GM23338 (cell line): ENCODE results near the gene CACNA1H. TPM values are rescaled to one million over a fixed set of nuclear protein-coding genes. Genes with fewer than 3 reads are reported as not detected.

Experiments
- ATAC-seq: fragments of 200-7000 bp; cut with Tn5 transposase; 3 replicates; pipeline ENCODE4 v1.9.1; 2020
- DNase-seq: peaks from one replicate; pipeline ENCODE4 v3.0.0-alpha.2; 2015; ENCODE audit warnings: low spot score
- H2AFZ ChIP-seq: fragments of 200-600 bp; sonication (generic); 2 replicates; pipeline ENCODE4 v1.8.0; 2016; ENCODE audit warnings: antibody characterized with exemption, mild to moderate bottlenecking, moderate library complexity
- H3F3A ChIP-seq: fragments of 200-600 bp; sonication (generic); replicated peaks from 2 replicates; pipeline ENCODE4 v1.8.0; 2017; ENCODE audit warnings: antibody characterized with exemption, mixed run types, low read depth
- H3K27ac ChIP-seq: fragments of 200-600 bp; sonication (generic); 2 replicates; pipeline ENCODE4 v1.6.1; 2016; ENCODE audit warnings: low read depth
- H3K27me3 ChIP-seq: fragments of 200-600 bp; sonication (generic); 2 replicates; pipeline ENCODE4 v1.8.0; 2016; ENCODE audit warnings: mild to moderate bottlenecking, mixed run types, moderate library complexity; ENCODE audit not compliant: insufficient read depth
- H3K36me3 ChIP-seq: fragments of 200-600 bp; sonication (generic); 2 replicates; pipeline ENCODE4 v1.8.0; 2016; ENCODE audit warnings: mild to moderate bottlenecking; ENCODE audit not compliant: insufficient read depth
- H3K4me1 ChIP-seq: fragments of 200-600 bp; sonication (generic); 2 replicates; pipeline ENCODE4 v1.8.0; 2016; ENCODE audit warnings: mild to moderate bottlenecking, moderate library complexity; ENCODE audit not compliant: insufficient read depth
- H3K4me2 ChIP-seq: fragments of 200-600 bp; sonication (generic); 2 replicates; pipeline ENCODE4 v1.7.1; 2017; ENCODE audit warnings: mixed run types
- H3K4me3 ChIP-seq: fragments of 200-600 bp; sonication (generic); 2 replicates; pipeline ENCODE4 v1.6.1; 2016; ENCODE audit warnings: mixed run types
- H3K79me2 ChIP-seq: fragments of 200-600 bp; sonication (generic); replicated peaks from 2 replicates; pipeline ENCODE4 v1.8.0; 2017; ENCODE audit warnings: mild to moderate bottlenecking; ENCODE audit not compliant: insufficient read depth
- H3K9me2 ChIP-seq: fragments of 200-600 bp; sonication (generic); 2 replicates; pipeline ENCODE4 v1.8.0; 2017; ENCODE audit not compliant: insufficient read depth
- H4K20me1 ChIP-seq: fragments of 200-600 bp; sonication (generic); replicated peaks from 2 replicates; pipeline ENCODE4 v1.8.0; 2017; ENCODE audit warnings: mild to moderate bottlenecking; ENCODE audit not compliant: insufficient read depth
- H3K27ac Mint-ChIP-seq: 2 replicates; pipeline ENCODE4 v1.8.0; 2020; ENCODE audit warnings: inconsistent platforms, mild to moderate bottlenecking, moderate library complexity, mixed read lengths
- H3K27me3 Mint-ChIP-seq: 3 replicates; pipeline ENCODE4 v1.8.0; 2022; ENCODE audit warnings: low read depth, mild to moderate bottlenecking, moderate library complexity, mixed read lengths, inconsistent platforms; ENCODE audit not compliant: insufficient read depth, poor library complexity
- H3K36me3 Mint-ChIP-seq: 3 replicates; pipeline ENCODE4 v1.8.0; 2021; ENCODE audit warnings: low read depth, mild to moderate bottlenecking, inconsistent platforms, moderate library complexity, mixed read lengths
- H3K4me1 Mint-ChIP-seq: 3 replicates; pipeline ENCODE4 v1.8.0; 2020; ENCODE audit warnings: mild to moderate bottlenecking, inconsistent platforms, mixed read lengths
- H3K4me3 Mint-ChIP-seq: 3 replicates; pipeline ENCODE4 v1.8.0; 2021; ENCODE audit warnings: moderate library complexity, mild to moderate bottlenecking, inconsistent platforms, mixed read lengths
- H3K9me3 Mint-ChIP-seq: 3 replicates; pipeline ENCODE4 v1.8.0; 2020; ENCODE audit warnings: moderate library complexity, mild to moderate bottlenecking, inconsistent platforms, mixed read lengths
- CREB1 ChIP-seq: fragments of 250-450 bp; sonication (Bioruptor Pico); IDR thresholded peaks from 2 replicates; pipeline ENCODE4 v1.5.0; 2020; ENCODE audit warnings: low read depth, mild to moderate bottlenecking, moderate library complexity
- CTCF ChIP-seq, 2 experiments: fragments of 200-600 bp in 1 of 2; sonication (generic) in 1 of 2; conservative IDR thresholded peaks; 2 replicates each; pipeline versions ENCODE4 v1.5.1 to v1.6.1; 2016 to 2017; ENCODE audit warnings: antibody characterized with exemption in 2 of 2, low read depth in 2 of 2, mild to moderate bottlenecking in 2 of 2, moderate library complexity in 1 of 2
- ETS1 ChIP-seq: IDR thresholded peaks from 2 replicates; pipeline ENCODE4 v1.6.1; 2016; ENCODE audit warnings: antibody characterized with exemption
- EZH2 ChIP-seq: fragments of 200-600 bp; sonication (generic); IDR thresholded peaks from one replicate; pipeline ENCODE4 v1.8.0; 2017; ENCODE audit warnings: antibody characterized with exemption, mild to moderate bottlenecking, low read depth; ENCODE audit not compliant: unreplicated experiment
- EZH2phosphoT487 ChIP-seq: fragments of 200-600 bp; sonication (generic); IDR thresholded peaks from one replicate; pipeline ENCODE4 v1.8.1; 2018; ENCODE audit warnings: antibody characterized with exemption; ENCODE audit not compliant: unreplicated experiment
- JUNB ChIP-seq: IDR thresholded peaks from one replicate; pipeline ENCODE4 v1.6.1; 2016; ENCODE audit warnings: antibody characterized with exemption; ENCODE audit not compliant: unreplicated experiment
- NANOG ChIP-seq: IDR thresholded peaks from 2 replicates; pipeline ENCODE4 v1.6.1; 2016; ENCODE audit warnings: antibody characterized with exemption, borderline replicate concordance
- POLR2AphosphoS5 ChIP-seq: IDR thresholded peaks from 2 replicates; pipeline ENCODE4 v1.6.1; 2016; ENCODE audit warnings: antibody characterized with exemption, low read depth
- STAT1 ChIP-seq: IDR thresholded peaks from one replicate; pipeline ENCODE4 v1.6.1; 2016; ENCODE audit warnings: antibody characterized with exemption; ENCODE audit not compliant: unreplicated experiment
- ZNF114 ChIP-seq: fragments of 250-450 bp; sonication (Bioruptor Pico); IDR thresholded peaks from 2 replicates; pipeline ENCODE4 v1.5.0; 2020; ENCODE audit warnings: mild to moderate bottlenecking, moderate library complexity
- ZNF331 ChIP-seq: fragments of 250-450 bp; sonication (Bioruptor Pico); IDR thresholded peaks from 2 replicates; pipeline ENCODE4 v1.5.0; 2020; ENCODE audit warnings: low read depth, mild to moderate bottlenecking, moderate library complexity
- polyA plus RNA-seq: library from polyadenylated mRNA; unstranded; fragments of >200 nt; fragmentation: Nextera tagmentation; extraction: Ambion mirVana; gene quantifications from 2 replicates; pipeline ENCODE4 v1.2.1, GENCODE V29; 2016
- total RNA-seq: library from RNA; depleted of rRNA; stranded (reverse); fragments of >200 nt; shearing (Covaris generic); gene quantifications from 2 replicates; pipeline ENCODE4 v1.2.3, GENCODE V29; 2014
- TF ChIP-seq, protein P1 (sequence below): fragments of 250-450 bp; sonication (Bioruptor Pico); IDR thresholded peaks from 2 replicates; pipeline ENCODE4 v1.5.0; 2020; ENCODE audit warnings: mild to moderate bottlenecking, moderate library complexity
- TF ChIP-seq, protein P2 (sequence below): IDR thresholded peaks from one replicate; pipeline ENCODE4 v1.6.1; 2018; ENCODE audit warnings: antibody characterized with exemption; ENCODE audit not compliant: unreplicated experiment

Gene CACNA1H
- total and polyA plus RNA-seq, 2 experiments from 2014 or later, result 3.5 to 43.3 TPM

DNA sequence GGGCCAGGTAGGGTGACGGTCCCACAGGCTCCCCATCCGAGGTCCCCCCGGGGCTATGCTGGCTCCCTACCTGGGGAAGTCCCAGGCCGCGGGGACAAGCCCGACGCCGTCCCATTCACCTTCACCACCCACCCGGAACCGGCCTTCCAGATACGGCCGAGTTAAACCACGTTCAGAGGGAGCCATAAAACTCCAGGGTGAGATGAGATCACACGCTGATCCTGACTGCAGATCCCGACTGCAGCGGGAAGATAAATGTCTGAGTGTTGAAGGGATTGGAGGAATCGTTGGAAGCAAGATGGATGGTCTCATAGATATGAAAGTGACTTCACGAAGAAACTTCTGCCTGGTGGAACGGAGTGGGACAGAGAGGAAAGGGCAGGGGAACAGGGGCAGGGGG lies 43.3 kb upstream of the CACNA1H start:
- Histone ChIP-seq H3K4me1 (no peaks in the 10 kb centered on the region), H3F3A (no peaks in the 10 kb centered on the region), H3K9me2 (no peaks in the 10 kb centered on the region), H3K4me2 (no peak overlapping the region), H3K79me2 (no peaks in the 10 kb centered on the region), H3K36me3 (no peaks in the 10 kb centered on the region), H4K20me1 (no peaks in the 10 kb centered on the region), H2AFZ (no peak overlapping the region), H3K4me3 (no peak overlapping the region), H3K27me3 (no peaks in the 10 kb centered on the region), H3K27ac (no peak overlapping the region)
- Mint-ChIP-seq H3K4me1 (no peaks in the 10 kb centered on the region), H3K27me3 (peaks cover 8% of the 10 kb centered on the region), H3K4me3 (no peak overlapping the region), H3K9me3 (no peaks in the 10 kb centered on the region), H3K36me3 (no peaks in the 10 kb centered on the region), H3K27ac (no peak overlapping the region)
- DNase-seq, result no peak
- TF ChIP-seq ZNF331 (no peak), NANOG (no peak), EZH2phosphoT487 (no peak), EZH2 (no peak), POLR2AphosphoS5 (no peak), CTCF (conservative IDR thresholded peaks at IDR 0.05; ENCODE audit: low read depth in 2 of 2) (no peak), ZNF114 (CRISPR knock-in tag) (no peak), STAT1 (no peak), CREB1 (CRISPR knock-in tag) (no peak), ETS1 (no peak), JUNB (no peak)
- TF ChIP-seq, protein P1, sequence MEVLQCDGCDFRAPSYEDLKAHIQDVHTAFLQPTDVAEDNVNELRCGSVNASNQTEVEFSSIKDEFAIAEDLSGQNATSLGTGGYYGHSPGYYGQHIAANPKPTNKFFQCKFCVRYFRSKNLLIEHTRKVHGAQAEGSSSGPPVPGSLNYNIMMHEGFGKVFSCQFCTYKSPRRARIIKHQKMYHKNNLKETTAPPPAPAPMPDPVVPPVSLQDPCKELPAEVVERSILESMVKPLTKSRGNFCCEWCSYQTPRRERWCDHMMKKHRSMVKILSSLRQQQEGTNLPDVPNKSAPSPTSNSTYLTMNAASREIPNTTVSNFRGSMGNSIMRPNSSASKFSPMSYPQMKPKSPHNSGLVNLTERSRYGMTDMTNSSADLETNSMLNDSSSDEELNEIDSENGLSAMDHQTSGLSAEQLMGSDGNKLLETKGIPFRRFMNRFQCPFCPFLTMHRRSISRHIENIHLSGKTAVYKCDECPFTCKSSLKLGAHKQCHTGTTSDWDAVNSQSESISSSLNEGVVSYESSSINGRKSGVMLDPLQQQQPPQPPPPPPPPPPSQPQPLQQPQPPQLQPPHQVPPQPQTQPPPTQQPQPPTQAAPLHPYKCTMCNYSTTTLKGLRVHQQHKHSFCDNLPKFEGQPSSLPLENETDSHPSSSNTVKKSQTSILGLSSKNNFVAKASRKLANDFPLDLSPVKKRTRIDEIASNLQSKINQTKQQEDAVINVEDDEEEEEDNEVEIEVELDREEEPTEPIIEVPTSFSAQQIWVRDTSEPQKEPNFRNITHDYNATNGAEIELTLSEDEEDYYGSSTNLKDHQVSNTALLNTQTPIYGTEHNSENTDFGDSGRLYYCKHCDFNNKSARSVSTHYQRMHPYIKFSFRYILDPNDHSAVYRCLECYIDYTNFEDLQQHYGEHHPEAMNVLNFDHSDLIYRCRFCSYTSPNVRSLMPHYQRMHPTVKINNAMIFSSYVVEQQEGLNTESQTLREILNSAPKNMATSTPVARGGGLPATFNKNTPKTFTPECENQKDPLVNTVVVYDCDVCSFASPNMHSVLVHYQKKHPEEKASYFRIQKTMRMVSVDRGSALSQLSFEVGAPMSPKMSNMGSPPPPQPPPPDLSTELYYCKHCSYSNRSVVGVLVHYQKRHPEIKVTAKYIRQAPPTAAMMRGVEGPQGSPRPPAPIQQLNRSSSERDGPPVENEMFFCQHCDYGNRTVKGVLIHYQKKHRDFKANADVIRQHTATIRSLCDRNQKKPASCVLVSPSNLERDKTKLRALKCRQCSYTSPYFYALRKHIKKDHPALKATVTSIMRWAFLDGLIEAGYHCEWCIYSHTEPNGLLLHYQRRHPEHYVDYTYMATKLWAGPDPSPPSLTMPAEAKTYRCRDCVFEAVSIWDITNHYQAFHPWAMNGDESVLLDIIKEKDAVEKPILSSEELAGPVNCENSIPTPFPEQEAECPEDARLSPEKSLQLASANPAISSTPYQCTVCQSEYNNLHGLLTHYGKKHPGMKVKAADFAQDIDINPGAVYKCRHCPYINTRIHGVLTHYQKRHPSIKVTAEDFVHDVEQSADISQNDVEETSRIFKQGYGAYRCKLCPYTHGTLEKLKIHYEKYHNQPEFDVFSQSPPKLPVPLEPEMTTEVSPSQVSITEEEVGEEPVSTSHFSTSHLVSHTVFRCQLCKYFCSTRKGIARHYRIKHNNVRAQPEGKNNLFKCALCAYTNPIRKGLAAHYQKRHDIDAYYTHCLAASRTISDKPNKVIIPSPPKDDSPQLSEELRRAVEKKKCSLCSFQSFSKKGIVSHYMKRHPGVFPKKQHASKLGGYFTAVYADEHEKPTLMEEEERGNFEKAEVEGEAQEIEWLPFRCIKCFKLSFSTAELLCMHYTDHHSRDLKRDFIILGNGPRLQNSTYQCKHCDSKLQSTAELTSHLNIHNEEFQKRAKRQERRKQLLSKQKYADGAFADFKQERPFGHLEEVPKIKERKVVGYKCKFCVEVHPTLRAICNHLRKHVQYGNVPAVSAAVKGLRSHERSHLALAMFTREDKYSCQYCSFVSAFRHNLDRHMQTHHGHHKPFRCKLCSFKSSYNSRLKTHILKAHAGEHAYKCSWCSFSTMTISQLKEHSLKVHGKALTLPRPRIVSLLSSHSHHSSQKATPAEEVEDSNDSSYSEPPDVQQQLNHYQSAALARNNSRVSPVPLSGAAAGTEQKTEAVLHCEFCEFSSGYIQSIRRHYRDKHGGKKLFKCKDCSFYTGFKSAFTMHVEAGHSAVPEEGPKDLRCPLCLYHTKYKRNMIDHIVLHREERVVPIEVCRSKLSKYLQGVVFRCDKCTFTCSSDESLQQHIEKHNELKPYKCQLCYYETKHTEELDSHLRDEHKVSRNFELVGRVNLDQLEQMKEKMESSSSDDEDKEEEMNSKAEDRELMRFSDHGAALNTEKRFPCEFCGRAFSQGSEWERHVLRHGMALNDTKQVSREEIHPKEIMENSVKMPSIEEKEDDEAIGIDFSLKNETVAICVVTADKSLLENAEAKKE, result no peak
- TF ChIP-seq, protein P2, sequence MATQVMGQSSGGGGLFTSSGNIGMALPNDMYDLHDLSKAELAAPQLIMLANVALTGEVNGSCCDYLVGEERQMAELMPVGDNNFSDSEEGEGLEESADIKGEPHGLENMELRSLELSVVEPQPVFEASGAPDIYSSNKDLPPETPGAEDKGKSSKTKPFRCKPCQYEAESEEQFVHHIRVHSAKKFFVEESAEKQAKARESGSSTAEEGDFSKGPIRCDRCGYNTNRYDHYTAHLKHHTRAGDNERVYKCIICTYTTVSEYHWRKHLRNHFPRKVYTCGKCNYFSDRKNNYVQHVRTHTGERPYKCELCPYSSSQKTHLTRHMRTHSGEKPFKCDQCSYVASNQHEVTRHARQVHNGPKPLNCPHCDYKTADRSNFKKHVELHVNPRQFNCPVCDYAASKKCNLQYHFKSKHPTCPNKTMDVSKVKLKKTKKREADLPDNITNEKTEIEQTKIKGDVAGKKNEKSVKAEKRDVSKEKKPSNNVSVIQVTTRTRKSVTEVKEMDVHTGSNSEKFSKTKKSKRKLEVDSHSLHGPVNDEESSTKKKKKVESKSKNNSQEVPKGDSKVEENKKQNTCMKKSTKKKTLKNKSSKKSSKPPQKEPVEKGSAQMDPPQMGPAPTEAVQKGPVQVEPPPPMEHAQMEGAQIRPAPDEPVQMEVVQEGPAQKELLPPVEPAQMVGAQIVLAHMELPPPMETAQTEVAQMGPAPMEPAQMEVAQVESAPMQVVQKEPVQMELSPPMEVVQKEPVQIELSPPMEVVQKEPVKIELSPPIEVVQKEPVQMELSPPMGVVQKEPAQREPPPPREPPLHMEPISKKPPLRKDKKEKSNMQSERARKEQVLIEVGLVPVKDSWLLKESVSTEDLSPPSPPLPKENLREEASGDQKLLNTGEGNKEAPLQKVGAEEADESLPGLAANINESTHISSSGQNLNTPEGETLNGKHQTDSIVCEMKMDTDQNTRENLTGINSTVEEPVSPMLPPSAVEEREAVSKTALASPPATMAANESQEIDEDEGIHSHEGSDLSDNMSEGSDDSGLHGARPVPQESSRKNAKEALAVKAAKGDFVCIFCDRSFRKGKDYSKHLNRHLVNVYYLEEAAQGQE, result no peak
- no peak for ATAC-seq
